ENCODE results near the gene KCNJ18. TPM values are rescaled to one million over a fixed set of nuclear protein-coding genes. Genes with fewer than 3 reads are reported as not detected.

The KCNJ18 gene
- total and polyA plus RNA-seq, 2 donors (not counting 1 experiment from before 2014, with no cell fraction given), result not detected

DNA sequence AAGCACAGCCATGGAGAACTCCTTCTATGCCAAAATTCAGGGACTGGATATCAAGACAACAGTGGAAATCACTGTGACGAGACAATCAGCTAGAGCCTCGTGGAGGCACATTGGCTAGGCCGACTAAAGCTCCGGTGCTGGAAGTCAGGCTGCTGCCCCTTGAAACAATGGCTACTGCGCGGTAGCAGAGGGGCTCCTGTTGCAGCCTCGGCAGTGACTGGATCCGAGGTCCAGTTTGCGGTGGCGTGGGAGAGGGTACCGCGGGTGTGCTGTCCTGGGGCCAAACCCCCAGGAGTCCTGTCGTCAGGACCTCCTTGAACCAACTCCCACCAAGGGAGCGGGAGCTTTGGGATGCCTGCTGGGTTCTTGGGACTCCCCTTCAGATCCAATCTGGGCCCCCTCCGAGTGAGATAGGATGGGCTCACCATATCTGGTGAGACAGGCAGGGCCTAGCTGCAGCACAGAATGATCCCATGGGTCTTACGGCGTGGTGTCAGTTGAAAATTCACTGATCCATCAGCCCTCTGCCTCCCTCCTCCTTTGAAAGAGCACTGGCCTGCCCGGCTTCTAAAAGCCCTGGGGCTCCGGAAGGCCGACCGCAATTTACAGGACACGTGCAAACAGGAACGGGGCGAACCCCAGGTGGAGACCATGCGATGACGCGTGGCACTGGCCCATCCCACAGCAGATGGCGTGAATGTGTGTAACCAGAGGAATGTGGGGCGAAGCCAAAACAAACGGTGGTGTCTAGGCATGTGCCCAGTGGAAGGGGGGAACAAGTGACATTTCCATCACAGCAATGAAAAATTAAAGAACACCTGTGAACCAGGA, 15.8 kb upstream of the KCNJ18 start:
- TF ChIP-seq, protein P1, sequence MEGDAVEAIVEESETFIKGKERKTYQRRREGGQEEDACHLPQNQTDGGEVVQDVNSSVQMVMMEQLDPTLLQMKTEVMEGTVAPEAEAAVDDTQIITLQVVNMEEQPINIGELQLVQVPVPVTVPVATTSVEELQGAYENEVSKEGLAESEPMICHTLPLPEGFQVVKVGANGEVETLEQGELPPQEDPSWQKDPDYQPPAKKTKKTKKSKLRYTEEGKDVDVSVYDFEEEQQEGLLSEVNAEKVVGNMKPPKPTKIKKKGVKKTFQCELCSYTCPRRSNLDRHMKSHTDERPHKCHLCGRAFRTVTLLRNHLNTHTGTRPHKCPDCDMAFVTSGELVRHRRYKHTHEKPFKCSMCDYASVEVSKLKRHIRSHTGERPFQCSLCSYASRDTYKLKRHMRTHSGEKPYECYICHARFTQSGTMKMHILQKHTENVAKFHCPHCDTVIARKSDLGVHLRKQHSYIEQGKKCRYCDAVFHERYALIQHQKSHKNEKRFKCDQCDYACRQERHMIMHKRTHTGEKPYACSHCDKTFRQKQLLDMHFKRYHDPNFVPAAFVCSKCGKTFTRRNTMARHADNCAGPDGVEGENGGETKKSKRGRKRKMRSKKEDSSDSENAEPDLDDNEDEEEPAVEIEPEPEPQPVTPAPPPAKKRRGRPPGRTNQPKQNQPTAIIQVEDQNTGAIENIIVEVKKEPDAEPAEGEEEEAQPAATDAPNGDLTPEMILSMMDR (conservative IDR thresholded peaks at IDR 0.05 in 1 of 2, IDR thresholded peaks at IDR 0.05 in 1 of 2; ENCODE audit: low read depth in 1 of 2, low read length in 2 of 2), result no peak
- TF ChIP-seq EZH2 (IDR thresholded peaks at IDR 0.05; ENCODE audit: low read length, missing control alignments), result no peak
- H3K27ac ChIP-seq (ENCODE audit: insufficient read depth, low read length), result no peak overlapping the region
- H3K4me1 ChIP-seq (ENCODE audit: control insufficient read depth, extremely low read depth, insufficient read depth, low read length), result no peaks in the 10 kb centered on the region
- no peak for DNase-seq (ENCODE audit: low read depth in 2 of 2)
- H3K9me3 ChIP-seq (ENCODE audit: control insufficient read depth, insufficient read depth, low read depth, low read length), result no peaks in the 10 kb centered on the region
- H2AFZ ChIP-seq (ENCODE audit: low read length), result no peak overlapping the region
- H3K79me2 ChIP-seq (ENCODE audit: control insufficient read depth, insufficient read depth, low read length), result no peaks in the 10 kb centered on the region
- H3K4me2 ChIP-seq (ENCODE audit: extremely low read depth, insufficient read depth, low read length), result no peak overlapping the region
- no peak overlapping the region for H3K9ac ChIP-seq (ENCODE audit: insufficient read depth, low read length)
- no peak overlapping the region for H3K4me3 ChIP-seq (replicated peaks in 1 of 4; ENCODE audit: control extremely low read depth in 1 of 4, insufficient read depth in 1 of 4, low read depth in 3 of 4, low read length in 4 of 4)
- H3K27me3 ChIP-seq (ENCODE audit: control insufficient read depth, insufficient read depth, low read length), result no peaks in the 10 kb centered on the region
- H4K20me1 ChIP-seq (ENCODE audit: control insufficient read depth, extremely low read depth, insufficient read depth, low read length), result no peaks in the 10 kb centered on the region
- no peaks in the 10 kb centered on the region for H3K36me3 ChIP-seq (ENCODE audit: control insufficient read depth, insufficient read depth, low read length)

DNA sequence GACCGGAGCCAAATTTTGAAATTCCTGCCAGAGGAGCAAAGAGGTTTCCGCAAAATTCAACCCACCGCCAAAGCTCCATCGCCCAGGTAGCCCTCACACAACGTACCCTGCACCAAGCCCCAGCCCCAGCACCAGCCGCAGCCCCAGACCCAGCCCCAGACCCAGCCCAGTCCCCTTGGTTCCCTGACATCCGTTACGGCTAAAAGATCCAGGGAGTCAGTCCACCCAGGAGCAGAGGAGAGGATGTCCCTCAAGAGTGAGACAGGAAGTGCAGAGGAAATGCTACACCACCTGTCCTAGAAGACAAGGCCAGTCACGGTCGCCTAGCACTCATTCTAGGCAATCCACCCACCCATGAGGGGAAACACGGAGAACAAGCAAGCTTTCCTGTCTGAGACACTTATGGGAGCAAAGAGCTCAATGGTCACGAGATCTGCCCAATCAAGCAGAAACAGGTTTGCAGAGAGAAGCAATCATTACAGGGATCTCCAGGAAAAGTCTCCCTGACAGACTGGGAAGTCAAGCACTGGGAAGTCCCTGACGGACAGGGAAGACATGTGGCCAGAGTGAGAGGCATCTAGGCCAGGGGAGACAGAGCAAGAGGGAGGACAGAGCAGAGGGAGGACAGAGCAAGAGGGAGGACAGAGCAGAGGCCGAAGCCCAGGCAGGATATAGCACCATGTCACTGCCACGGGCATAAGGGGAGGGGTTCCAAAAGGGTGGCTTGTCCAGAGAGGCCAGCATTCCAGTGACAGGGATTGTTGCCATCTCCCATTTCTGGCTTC, 15.0 kb upstream of the KCNJ18 start:
- Histone ChIP-seq H3K4me1 (ENCODE audit: control insufficient read depth, extremely low read depth, insufficient read depth, low read length) (no peaks in the 10 kb centered on the region), H3K79me2 (ENCODE audit: control insufficient read depth, insufficient read depth, low read length) (no peaks in the 10 kb centered on the region), H3K4me2 (ENCODE audit: extremely low read depth, insufficient read depth, low read length) (no peak overlapping the region), H3K36me3 (ENCODE audit: control insufficient read depth, insufficient read depth, low read length) (no peaks in the 10 kb centered on the region), H3K9ac (ENCODE audit: insufficient read depth, low read length) (no peak overlapping the region), H3K27ac (ENCODE audit: insufficient read depth, low read length) (no peak overlapping the region), H3K27me3 (ENCODE audit: control insufficient read depth, insufficient read depth, low read length) (no peaks in the 10 kb centered on the region), H2AFZ (ENCODE audit: low read length) (no peak overlapping the region), H3K4me3 (replicated peaks in 1 of 4; ENCODE audit: control extremely low read depth in 1 of 4, insufficient read depth in 1 of 4, low read depth in 3 of 4, low read length in 4 of 4) (no peak overlapping the region), H4K20me1 (ENCODE audit: control insufficient read depth, extremely low read depth, insufficient read depth, low read length) (no peaks in the 10 kb centered on the region), H3K9me3 (ENCODE audit: control insufficient read depth, insufficient read depth, low read depth, low read length) (no peaks in the 10 kb centered on the region)
- no peak for DNase-seq (ENCODE audit: low read depth in 2 of 2)
- TF ChIP-seq, protein P1 (conservative IDR thresholded peaks at IDR 0.05 in 1 of 2, IDR thresholded peaks at IDR 0.05 in 1 of 2; ENCODE audit: low read depth in 1 of 2, low read length in 2 of 2), result no peak

GRCh38 chr17:21677911-21678310, 14.4 kb upstream of the KCNJ18 start:
- Histone ChIP-seq H3K9me3 (ENCODE audit: control insufficient read depth, insufficient read depth, low read depth, low read length) (no peaks in the 10 kb centered on the region), H3K79me2 (ENCODE audit: control insufficient read depth, insufficient read depth, low read length) (no peaks in the 10 kb centered on the region), H2AFZ (ENCODE audit: low read length) (no peak overlapping the region), H3K4me2 (ENCODE audit: extremely low read depth, insufficient read depth, low read length) (no peak overlapping the region), H3K9ac (ENCODE audit: insufficient read depth, low read length) (no peak overlapping the region), H3K36me3 (ENCODE audit: control insufficient read depth, insufficient read depth, low read length) (no peaks in the 10 kb centered on the region), H3K4me3 (replicated peaks in 1 of 4; ENCODE audit: control extremely low read depth in 1 of 4, insufficient read depth in 1 of 4, low read depth in 3 of 4, low read length in 4 of 4) (no peak overlapping the region), H4K20me1 (ENCODE audit: control insufficient read depth, extremely low read depth, insufficient read depth, low read length) (no peaks in the 10 kb centered on the region), H3K4me1 (ENCODE audit: control insufficient read depth, extremely low read depth, insufficient read depth, low read length) (no peaks in the 10 kb centered on the region), H3K27me3 (ENCODE audit: control insufficient read depth, insufficient read depth, low read length) (no peaks in the 10 kb centered on the region), H3K27ac (ENCODE audit: insufficient read depth, low read length) (no peak overlapping the region)
- DNase-seq (ENCODE audit: low read depth in 2 of 2), result no peak
- no peak for TF ChIP-seq EZH2 (IDR thresholded peaks at IDR 0.05; ENCODE audit: low read length, missing control alignments)
- TF ChIP-seq, protein P1 (conservative IDR thresholded peaks at IDR 0.05 in 1 of 2, IDR thresholded peaks at IDR 0.05 in 1 of 2; ENCODE audit: low read depth in 1 of 2, low read length in 2 of 2), result no peak
